Astrocyte of the cerebellum (primary cell): ENCODE results near the gene GPSM3.

ENCODE experiments used
- DNase-seq: peaks from one replicate; pipeline ENCODE4 v3.0.0-alpha.2; 2011; ENCODE audit warnings: low read depth
- H3K4me3 ChIP-seq: 2 replicates; pipeline ENCODE4 v1.5.1; 2011; ENCODE audit warnings: mild to moderate bottlenecking, low read depth, low read length, moderate library complexity
- CTCF ChIP-seq: IDR thresholded peaks from 2 replicates; pipeline ENCODE4 v1.5.1; 2012; ENCODE audit warnings: low read length, low read depth, moderate library complexity, mild to moderate bottlenecking; ENCODE audit errors: missing control alignments
- in situ Hi-C: cut with HindIII; loops from 2 replicates; pipeline ENCODE4 v1.10.0; 2017; ENCODE audit warnings: low sequenced_read_pairs

Gene GPSM3

GRCh38 chr6:32191696-32192607 lies 491 bp downstream of the GPSM3 start:
- H3K4me3 ChIP-seq: no peak overlapping the region
- in situ Hi-C loops: no loop called here
- DNase-seq: no peak

GRCh38 chr6:32190911-32191677 lies 1.3 kb downstream of the GPSM3 start:
- peak overlapping the region; percentile 74 for H3K4me3 ChIP-seq
- in situ Hi-C loops: no loop called here
- TF ChIP-seq CTCF: no peak
- no peak for DNase-seq

More at GRCh38 chr6:32191696-32192607, 491 bp downstream of the GPSM3 start:
- no peak for TF ChIP-seq CTCF

GRCh38 chr6:32190054-32190851 lies 2.2 kb downstream of the GPSM3 start, which contains the start of gene PBX2:
Gene PBX2 (minus strand): TSS chr6:32190202. CDS start chr6:32189915, 287 bp downstream.
- in situ Hi-C loops: no loop called here
- peak within 1 kb of the TSS; percentile 74 for H3K4me3 ChIP-seq
- no peak for TF ChIP-seq CTCF
- peak; percentile 74 for DNase-seq

- TF ChIP-seq CTCF: no peak
- in situ Hi-C loops: loop anchor here (10.0 kb wide), 1 partner anchor 65 kb away; the partner anchor contains the start of gene ATF6B
- peak overlapping the region; percentile 74 for H3K4me3 ChIP-seq
- no peak for DNase-seq
Measured at GRCh38 chr6:32189742-32190053, 2.7 kb downstream of the GPSM3 start.

- in situ Hi-C loops: loop anchor here (10.0 kb wide), 1 partner anchor 64 kb away; the partner anchor contains the start of gene ATF6B
- no peak for DNase-seq
- peak overlapping the region; percentile 74 for H3K4me3 ChIP-seq
- TF ChIP-seq CTCF: no peak
Measured at GRCh38 chr6:32189069-32189741, 3.2 kb downstream of the GPSM3 start.
